SK-N-SH treated with all-trans-retinoic acid at 6 μM for 48 hours (cell line): ENCODE data around the gene TMBIM6.

ENCODE experiments used
- ATAC-seq: fragments of 200-7000 bp; cut with Tn5 transposase; 3 replicates; pipeline ENCODE4 v1.9.1; 2020; ENCODE audit warnings: mild to moderate bottlenecking, moderate library complexity
- ARNTL ChIP-seq: fragments of 450-650 bp; formaldehyde crosslinking; IDR thresholded peaks from 2 replicates; pipeline ENCODE4 v1.5.0; 2020; ENCODE audit warnings: low read depth, mild to moderate bottlenecking, moderate library complexity, borderline replicate concordance
- BACH2 ChIP-seq: fragments of 250-450 bp; sonication (Bioruptor Pico); IDR thresholded peaks from 2 replicates; pipeline ENCODE4 v1.9.0; 2021; ENCODE audit warnings: mild to moderate bottlenecking, borderline replicate concordance
- CSDC2 ChIP-seq: fragments of 250-450 bp; sonication (Bioruptor Pico); IDR thresholded peaks from 2 replicates; pipeline ENCODE4 v1.5.0; 2020; ENCODE audit warnings: mild to moderate bottlenecking, moderate library complexity
- ESRRG ChIP-seq: fragments of 250-450 bp; sonication (Bioruptor Pico); IDR thresholded peaks from 2 replicates; pipeline ENCODE4 v1.6.1; 2021; ENCODE audit warnings: mild to moderate bottlenecking
- GLIS3 ChIP-seq: fragments of 250-450 bp; sonication (Bioruptor Pico); IDR thresholded peaks from 2 replicates; pipeline ENCODE4 v1.5.0; 2020; ENCODE audit warnings: mild to moderate bottlenecking, moderate library complexity
- ISL1 ChIP-seq: fragments of 250-450 bp; sonication (Bioruptor Pico); IDR thresholded peaks from 2 replicates; pipeline ENCODE4 v2.1.2; 2022; ENCODE audit warnings: mild to moderate bottlenecking, moderate library complexity
- OSR1 ChIP-seq: fragments of 250-450 bp; sonication (Bioruptor Pico); IDR thresholded peaks from 2 replicates; pipeline ENCODE4 v1.8.0; 2022; ENCODE audit warnings: moderate library complexity, mild to moderate bottlenecking, inconsistent platforms
- SNAI2 ChIP-seq: fragments of 250-450 bp; sonication (Bioruptor Pico); IDR thresholded peaks from 2 replicates; pipeline ENCODE4 v1.5.0; 2020; ENCODE audit warnings: mild to moderate bottlenecking, moderate library complexity
- TCF4 ChIP-seq: fragments of 250-450 bp; sonication (Bioruptor Pico); IDR thresholded peaks from 2 replicates; pipeline ENCODE4 v1.8.0; 2021; ENCODE audit warnings: mild to moderate bottlenecking, moderate library complexity, borderline replicate concordance
- TOX ChIP-seq: fragments of 250-450 bp; sonication (Bioruptor Pico); IDR thresholded peaks from 2 replicates; pipeline ENCODE4 v1.8.0; 2021; ENCODE audit warnings: mild to moderate bottlenecking, moderate library complexity, borderline replicate concordance
- ZC3H10 ChIP-seq: fragments of 250-450 bp; sonication (Bioruptor Pico); IDR thresholded peaks from 2 replicates; pipeline ENCODE4 v1.5.1; 2021; ENCODE audit warnings: mild to moderate bottlenecking, moderate library complexity
- ZFP3 ChIP-seq: fragments of 250-450 bp; sonication (Bioruptor Pico); IDR thresholded peaks from 2 replicates; pipeline ENCODE4 v1.5.0; 2020; ENCODE audit warnings: mild to moderate bottlenecking, moderate library complexity
- ZNF565 ChIP-seq: fragments of 450-650 bp; formaldehyde crosslinking; conservative IDR thresholded peaks from 2 replicates; pipeline ENCODE4 v1.5.0; 2020; ENCODE audit warnings: low read depth, mild to moderate bottlenecking, moderate library complexity
- ZNF70 ChIP-seq: fragments of 450-650 bp; formaldehyde crosslinking; IDR thresholded peaks from 2 replicates; pipeline ENCODE4 v1.5.0; 2020; ENCODE audit warnings: mild to moderate bottlenecking, moderate library complexity
- TF ChIP-seq, protein P1 (sequence below): fragments of 250-450 bp; sonication (Bioruptor Pico); IDR thresholded peaks from 2 replicates; pipeline ENCODE4 v1.8.0; 2020; ENCODE audit warnings: mild to moderate bottlenecking, moderate library complexity, borderline replicate concordance
- TF ChIP-seq, protein P2 (sequence below): fragments of 250-450 bp; sonication (Bioruptor Pico); IDR thresholded peaks from 2 replicates; pipeline ENCODE4 v1.8.0; 2021; ENCODE audit warnings: low read depth, mild to moderate bottlenecking, moderate library complexity, borderline replicate concordance
- TF ChIP-seq, protein P3 (sequence below): fragments of 250-450 bp; sonication (Bioruptor Pico); IDR thresholded peaks from 2 replicates; pipeline ENCODE4 v1.5.1; 2020; ENCODE audit warnings: low read depth, mild to moderate bottlenecking, moderate library complexity
- TF ChIP-seq, protein P4 (sequence below): fragments of 250-450 bp; sonication (Bioruptor Pico); IDR thresholded peaks from 2 replicates; pipeline ENCODE4 v1.5.1; 2021; ENCODE audit warnings: mild to moderate bottlenecking, moderate library complexity

Gene TMBIM6

DNA sequence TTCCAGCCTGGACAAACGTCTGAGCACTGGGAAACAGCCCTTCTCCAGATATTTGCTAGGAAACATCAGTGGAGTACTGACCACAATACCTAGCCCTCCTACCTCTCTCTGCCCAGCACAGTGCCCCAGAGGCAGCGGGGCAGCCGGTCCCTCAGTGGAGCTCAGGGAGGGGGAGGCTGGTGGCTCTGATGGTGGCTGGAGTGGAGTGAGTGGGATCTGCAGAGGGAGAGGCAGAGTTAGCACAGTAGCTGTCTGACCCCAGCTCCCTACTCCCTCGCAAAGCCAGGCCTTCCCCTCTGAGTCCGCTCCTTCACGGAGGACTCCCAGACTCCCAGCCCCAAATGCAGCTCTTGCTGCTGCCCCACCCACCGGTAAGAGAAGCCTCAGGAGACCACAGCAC, 56.9 kb downstream of the TMBIM6 start:
- no peak for ATAC-seq
- TF ChIP-seq ISL1 (CRISPR knock-in tag) (no peak), BACH2 (CRISPR knock-in tag) (no peak), SNAI2 (CRISPR knock-in tag) (no peak), ZFP3 (CRISPR knock-in tag) (no peak), ZNF565 (CRISPR knock-in tag) (no peak), ZNF70 (CRISPR knock-in tag) (no peak), ARNTL (CRISPR knock-in tag) (no peak)
- TF ChIP-seq, protein P1, sequence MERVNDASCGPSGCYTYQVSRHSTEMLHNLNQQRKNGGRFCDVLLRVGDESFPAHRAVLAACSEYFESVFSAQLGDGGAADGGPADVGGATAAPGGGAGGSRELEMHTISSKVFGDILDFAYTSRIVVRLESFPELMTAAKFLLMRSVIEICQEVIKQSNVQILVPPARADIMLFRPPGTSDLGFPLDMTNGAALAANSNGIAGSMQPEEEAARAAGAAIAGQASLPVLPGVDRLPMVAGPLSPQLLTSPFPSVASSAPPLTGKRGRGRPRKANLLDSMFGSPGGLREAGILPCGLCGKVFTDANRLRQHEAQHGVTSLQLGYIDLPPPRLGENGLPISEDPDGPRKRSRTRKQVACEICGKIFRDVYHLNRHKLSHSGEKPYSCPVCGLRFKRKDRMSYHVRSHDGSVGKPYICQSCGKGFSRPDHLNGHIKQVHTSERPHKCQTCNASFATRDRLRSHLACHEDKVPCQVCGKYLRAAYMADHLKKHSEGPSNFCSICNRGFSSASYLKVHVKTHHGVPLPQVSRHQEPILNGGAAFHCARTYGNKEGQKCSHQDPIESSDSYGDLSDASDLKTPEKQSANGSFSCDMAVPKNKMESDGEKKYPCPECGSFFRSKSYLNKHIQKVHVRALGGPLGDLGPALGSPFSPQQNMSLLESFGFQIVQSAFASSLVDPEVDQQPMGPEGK (CRISPR knock-in tag): no peak
- TF ChIP-seq, protein P2, sequence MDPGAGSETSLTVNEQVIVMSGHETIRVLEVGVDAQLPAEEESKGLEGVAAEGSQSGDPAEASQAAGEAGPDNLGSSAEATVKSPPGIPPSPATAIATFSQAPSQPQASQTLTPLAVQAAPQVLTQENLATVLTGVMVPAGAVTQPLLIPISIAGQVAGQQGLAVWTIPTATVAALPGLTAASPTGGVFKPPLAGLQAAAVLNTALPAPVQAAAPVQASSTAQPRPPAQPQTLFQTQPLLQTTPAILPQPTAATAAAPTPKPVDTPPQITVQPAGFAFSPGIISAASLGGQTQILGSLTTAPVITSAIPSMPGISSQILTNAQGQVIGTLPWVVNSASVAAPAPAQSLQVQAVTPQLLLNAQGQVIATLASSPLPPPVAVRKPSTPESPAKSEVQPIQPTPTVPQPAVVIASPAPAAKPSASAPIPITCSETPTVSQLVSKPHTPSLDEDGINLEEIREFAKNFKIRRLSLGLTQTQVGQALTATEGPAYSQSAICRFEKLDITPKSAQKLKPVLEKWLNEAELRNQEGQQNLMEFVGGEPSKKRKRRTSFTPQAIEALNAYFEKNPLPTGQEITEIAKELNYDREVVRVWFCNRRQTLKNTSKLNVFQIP: no peak

DNA sequence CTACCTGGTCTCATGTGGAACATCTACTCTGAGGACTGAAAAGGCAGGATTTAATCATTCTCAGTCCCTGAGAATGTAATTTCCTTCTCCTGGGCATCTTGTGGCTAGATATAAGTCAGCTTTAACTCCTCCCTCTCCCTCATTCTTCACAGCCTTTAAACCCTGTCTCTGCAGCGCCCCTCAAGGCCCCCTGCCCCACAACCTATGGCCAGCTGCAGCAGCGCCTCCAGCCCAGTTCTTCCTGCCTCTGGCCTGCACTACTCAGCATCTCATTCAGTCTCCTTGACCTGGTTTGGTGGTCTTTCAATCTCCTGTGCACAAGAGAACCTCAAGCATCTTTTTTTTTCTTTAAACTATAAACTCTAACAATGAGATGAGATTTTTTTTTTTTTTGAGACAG, 57.6 kb downstream of the TMBIM6 start:
- no peak for ATAC-seq

DNA sequence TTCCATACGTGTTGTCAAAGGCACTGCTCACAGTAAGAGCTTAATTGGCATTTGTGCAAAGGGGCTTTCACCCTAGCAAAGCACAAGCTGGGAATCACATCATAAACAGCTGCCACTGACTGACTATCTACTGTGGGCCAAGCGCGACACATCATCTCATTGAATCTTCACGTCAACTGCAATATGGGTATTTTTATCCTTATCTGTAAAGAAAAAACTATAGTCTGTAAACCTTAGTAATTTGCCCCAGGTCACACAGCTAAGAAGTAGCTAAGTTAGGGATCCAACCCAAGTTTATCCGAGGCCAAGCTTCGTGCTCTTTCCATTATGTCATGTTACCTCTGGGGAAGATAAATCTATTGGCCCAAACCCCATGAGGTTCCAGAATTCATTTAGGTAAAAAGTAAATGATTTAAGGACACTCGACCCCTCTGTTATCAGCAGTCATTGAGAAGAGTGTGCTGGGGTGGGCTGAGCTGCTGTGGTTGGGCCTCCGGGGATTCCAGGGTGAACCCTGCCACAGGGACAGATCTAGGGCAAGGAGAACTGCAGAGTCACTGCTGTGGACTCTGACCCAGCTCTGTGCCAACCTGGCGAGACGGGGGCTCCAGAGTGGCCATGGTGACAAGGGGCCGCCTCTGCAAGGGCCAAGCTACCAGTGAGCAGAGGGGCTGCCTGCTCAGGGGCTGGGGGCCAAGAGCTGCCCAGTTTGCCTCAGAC, 59.2 kb downstream of the TMBIM6 start:
- TF ChIP-seq, protein P3, sequence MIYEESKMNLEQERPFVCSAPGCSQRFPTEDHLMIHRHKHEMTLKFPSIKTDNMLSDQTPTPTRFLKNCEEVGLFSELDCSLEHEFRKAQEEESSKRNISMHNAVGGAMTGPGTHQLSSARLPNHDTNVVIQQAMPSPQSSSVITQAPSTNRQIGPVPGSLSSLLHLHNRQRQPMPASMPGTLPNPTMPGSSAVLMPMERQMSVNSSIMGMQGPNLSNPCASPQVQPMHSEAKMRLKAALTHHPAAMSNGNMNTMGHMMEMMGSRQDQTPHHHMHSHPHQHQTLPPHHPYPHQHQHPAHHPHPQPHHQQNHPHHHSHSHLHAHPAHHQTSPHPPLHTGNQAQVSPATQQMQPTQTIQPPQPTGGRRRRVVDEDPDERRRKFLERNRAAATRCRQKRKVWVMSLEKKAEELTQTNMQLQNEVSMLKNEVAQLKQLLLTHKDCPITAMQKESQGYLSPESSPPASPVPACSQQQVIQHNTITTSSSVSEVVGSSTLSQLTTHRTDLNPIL (CRISPR knock-in tag): no peak
- TF ChIP-seq ZC3H10: no peak
- TF ChIP-seq ISL1 (CRISPR knock-in tag): no peak
- TF ChIP-seq, protein P2: no peak
- no peak for TF ChIP-seq ZFP3 (CRISPR knock-in tag)
- ATAC-seq: no peak

More for the DNA sequence above, 57.6 kb downstream of the TMBIM6 start:
- TF ChIP-seq ZFP3 (CRISPR knock-in tag): no peak
- TF ChIP-seq OSR1 (CRISPR knock-in tag): no peak
- TF ChIP-seq TCF4 (CRISPR knock-in tag): no peak
- no peak for TF ChIP-seq ZNF565 (CRISPR knock-in tag)
- TF ChIP-seq, protein P1 (CRISPR knock-in tag): no peak
- TF ChIP-seq GLIS3: no peak
- TF ChIP-seq, protein P4, sequence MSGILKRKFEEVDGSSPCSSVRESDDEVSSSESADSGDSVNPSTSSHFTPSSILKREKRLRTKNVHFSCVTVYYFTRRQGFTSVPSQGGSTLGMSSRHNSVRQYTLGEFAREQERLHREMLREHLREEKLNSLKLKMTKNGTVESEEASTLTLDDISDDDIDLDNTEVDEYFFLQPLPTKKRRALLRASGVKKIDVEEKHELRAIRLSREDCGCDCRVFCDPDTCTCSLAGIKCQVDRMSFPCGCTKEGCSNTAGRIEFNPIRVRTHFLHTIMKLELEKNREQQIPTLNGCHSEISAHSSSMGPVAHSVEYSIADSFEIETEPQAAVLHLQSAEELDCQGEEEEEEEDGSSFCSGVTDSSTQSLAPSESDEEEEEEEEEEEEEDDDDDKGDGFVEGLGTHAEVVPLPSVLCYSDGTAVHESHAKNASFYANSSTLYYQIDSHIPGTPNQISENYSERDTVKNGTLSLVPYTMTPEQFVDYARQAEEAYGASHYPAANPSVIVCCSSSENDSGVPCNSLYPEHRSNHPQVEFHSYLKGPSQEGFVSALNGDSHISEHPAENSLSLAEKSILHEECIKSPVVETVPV (CRISPR knock-in tag): no peak
- TF ChIP-seq CSDC2: no peak
- no peak for TF ChIP-seq TOX (CRISPR knock-in tag)
- TF ChIP-seq ARNTL (CRISPR knock-in tag): no peak
- TF ChIP-seq ZNF70 (CRISPR knock-in tag): no peak
- no peak for TF ChIP-seq SNAI2 (CRISPR knock-in tag)
- no peak for TF ChIP-seq ESRRG (CRISPR knock-in tag)
